ENCODE data around the gene ZC3H12D.

ZC3H12D gene

GRCh38 chr6:149443411-149444181 lies 41.2 kb downstream of the ZC3H12D start:
- DNase-seq (ENCODE audit: low read depth in 2 of 2): no peak

GRCh38 chr6:149441740-149442139 lies 43.1 kb downstream of the ZC3H12D start:
- DNase-seq (ENCODE audit: low read depth in 2 of 2): no peak

- DNase-seq (ENCODE audit: low read depth in 2 of 2): no peak
These were observed 43.8 kb downstream of the ZC3H12D start for GRCh38 chr6:149440735-149441671.

GRCh38 chr6:149439626-149440025 lies 45.2 kb downstream of the ZC3H12D start:
- DNase-seq (ENCODE audit: low read depth in 2 of 2): no peak

GRCh38 chr6:149438855-149439254 lies 46.0 kb downstream of the ZC3H12D start:
- no peak for DNase-seq (ENCODE audit: low read depth in 2 of 2)

- DNase-seq (ENCODE audit: low read depth in 2 of 2): no peak
These were observed 47.6 kb downstream of the ZC3H12D start for GRCh38 chr6:149437212-149437611.

- DNase-seq (ENCODE audit: low read depth in 2 of 2): no peak
These were observed 48.2 kb downstream of the ZC3H12D start for GRCh38 chr6:149436647-149437046.

GRCh38 chr6:149435919-149436586 lies 48.8 kb downstream of the ZC3H12D start:
- no peak for DNase-seq (ENCODE audit: low read depth in 2 of 2)

- no peak for DNase-seq (ENCODE audit: low read depth in 2 of 2)
These were observed 50.9 kb downstream of the ZC3H12D start for GRCh38 chr6:149433881-149434280.

- DNase-seq (ENCODE audit: low read depth in 2 of 2): no peak
These were observed 51.4 kb downstream of the ZC3H12D start for GRCh38 chr6:149433405-149433804.

GRCh38 chr6:149431905-149432775 lies 52.7 kb downstream of the ZC3H12D start:
- peak; percentile 73 to 81 for DNase-seq (ENCODE audit: low read depth in 2 of 2)

GRCh38 chr6:149429427-149430360 lies 55.1 kb downstream of the ZC3H12D start:
- no peak for DNase-seq (ENCODE audit: low read depth in 2 of 2)

- DNase-seq (ENCODE audit: low read depth in 2 of 2): no peak
These were observed 56.2 kb downstream of the ZC3H12D start for GRCh38 chr6:149428606-149429005.

- DNase-seq (ENCODE audit: low read depth in 2 of 2): no peak
These were observed 59.1 kb downstream of the ZC3H12D start for GRCh38 chr6:149425754-149426153.

GRCh38 chr6:149425224-149425623 lies 59.6 kb downstream of the ZC3H12D start:
- DNase-seq (ENCODE audit: low read depth in 2 of 2): no peak

- no peak for DNase-seq (ENCODE audit: low read depth in 2 of 2)
These were observed 60.8 kb downstream of the ZC3H12D start for GRCh38 chr6:149423964-149424440.

- no peak for DNase-seq (ENCODE audit: low read depth in 2 of 2)
These were observed 62.2 kb downstream of the ZC3H12D start for GRCh38 chr6:149422581-149422980.

GRCh38 chr6:149421132-149421531 lies 63.7 kb downstream of the ZC3H12D start:
- no peak for DNase-seq (ENCODE audit: low read depth in 2 of 2)

- DNase-seq (ENCODE audit: low read depth in 2 of 2): no peak
These were observed 65.0 kb downstream of the ZC3H12D start for GRCh38 chr6:149419696-149420404.
